HCT116 (cell line): ENCODE measurements around the gene CD83. TPM values are rescaled to one million over a fixed set of nuclear protein-coding genes. Genes with fewer than 3 reads are reported as not detected.
A peak's percentile ranks its signal among the peaks of the same experiment; 100 is the strongest.

ENCODE experiments used
- ATAC-seq: fragments of 200-7000 bp; cut with Tn5 transposase; 2 replicates; pipeline ENCODE4 v1.9.1; 2020; ENCODE audit warnings: mild to moderate bottlenecking, moderate library complexity
- BruUV-seq: library from RNA; stranded (reverse); fragments of 400-500 nt; replicated peaks from 2 replicates; lab custom pipeline; 2021; lab: Mats Ljungman, UMichigan
- CTCF ChIA-PET: fragments of 300-600 bp; sonication (Branson Sonifier 250); formaldehyde crosslinking; loops from one replicate; lab custom pipeline; 2021; ENCODE audit warnings: antibody characterized with exemption; lab: Charles Lee
- POLR2A ChIA-PET: fragments of 300-600, 350-600 bp; sonication (Branson Sonifier 250); formaldehyde crosslinking; loops from one replicate; lab custom pipeline; 2021; ENCODE audit warnings: antibody characterized with exemption; lab: Charles Lee
- RAD21 ChIA-PET, 2 experiments: fragments of 300-600 bp; sonication (Branson Sonifier 250); formaldehyde crosslinking; loops; one replicate each; lab custom pipeline; 2023; ENCODE audit warnings: low total read pairs in 2 of 2; ENCODE audit not compliant: uncharacterized antibody in 2 of 2, unreplicated experiment in 2 of 2, low non-redundant PET in 1 of 2; lab: Charles Lee
- DNase-seq: peaks from one replicate; pipeline ENCODE4 v3.0.0-alpha.2; 2010; ENCODE audit warnings: low read depth, low spot score
- H2AFZ ChIP-seq: fragments of 200-600 bp; shearing (Covaris generic), sonication (generic); 2 replicates; pipeline ENCODE4 v1.6.1; 2017; ENCODE audit warnings: low read depth, mixed run types, mixed read lengths, antibody characterized with exemption, low read length; ENCODE audit not compliant: poor library complexity, severe bottlenecking
- H3K27ac ChIP-seq: 2 replicates; pipeline ENCODE4 v1.5.1; 2012; ENCODE audit warnings: low read depth, low read length
- H3K27me3 ChIP-seq: fragments of 200-600 bp; sonication (generic); 2 replicates; pipeline ENCODE4 v1.6.1; 2016; ENCODE audit warnings: mixed run types, low read length, mixed read lengths; ENCODE audit not compliant: insufficient read depth
- H3K36me3 ChIP-seq, 2 experiments: fragments of 200-500 bp in 1 of 2; fragments of 200-600 bp in 1 of 2; sonication (Bioruptor generic) in 1 of 2; sonication (generic) in 1 of 2; 2 replicates each; pipeline versions ENCODE4 v1.5.1 to v1.6.1; 2014 to 2016; ENCODE audit warnings: low read length in 2 of 2, inconsistent platforms in 1 of 2, mixed read lengths in 1 of 2, mixed run types in 1 of 2; ENCODE audit not compliant: insufficient read depth in 2 of 2, control insufficient read depth in 1 of 2
- H3K4me1 ChIP-seq, 2 experiments: fragments of 200-600 bp in 1 of 2; sonication (generic) in 1 of 2; 2 replicates each; pipeline versions ENCODE4 v1.5.1 to v1.6.1; 2012 to 2017; ENCODE audit warnings: low read length in 2 of 2, inconsistent platforms in 1 of 2, mild to moderate bottlenecking in 1 of 2, mixed read lengths in 1 of 2, mixed run types in 1 of 2, moderate library complexity in 1 of 2; ENCODE audit not compliant: insufficient read depth in 2 of 2, control insufficient read depth in 1 of 2
- H3K4me2 ChIP-seq: fragments of 200-600 bp; sonication (generic); 2 replicates; pipeline ENCODE4 v1.6.1; 2017; ENCODE audit warnings: mixed run types, low read length, mixed read lengths
- H3K4me3 ChIP-seq, 2 experiments: fragments of 200-600 bp in 1 of 2; sonication (generic) in 1 of 2; replicated peaks in 1 of 2; 2 replicates each; pipeline ENCODE4 v1.5.1; 2011 to 2016; ENCODE audit warnings: low read length in 2 of 2, control low read depth in 1 of 2, low read depth in 1 of 2, mild to moderate bottlenecking in 1 of 2, mixed read lengths in 1 of 2, mixed run types in 1 of 2
- H3K79me2 ChIP-seq: fragments of 200-600 bp; sonication (generic); 2 replicates; pipeline ENCODE4 v1.6.1; 2017; ENCODE audit warnings: mild to moderate bottlenecking, mixed run types, low read length, moderate library complexity, mixed read lengths; ENCODE audit not compliant: insufficient read depth
- H3K9ac ChIP-seq: fragments of 200-600 bp; sonication (generic); 2 replicates; pipeline ENCODE4 v1.6.1; 2016; ENCODE audit warnings: low read length, mixed read lengths
- H3K9me2 ChIP-seq: fragments of 200-600 bp; sonication (generic), shearing (Covaris generic); 2 replicates; pipeline ENCODE4 v1.6.1; 2017; ENCODE audit warnings: mixed run types, mild to moderate bottlenecking, moderate library complexity; ENCODE audit not compliant: insufficient read depth
- H3K9me3 ChIP-seq, 2 experiments: fragments of 200-500 bp in 1 of 2; fragments of 200-600 bp in 1 of 2; sonication (Bioruptor generic) in 1 of 2; sonication (generic) in 1 of 2; 2 replicates each; pipeline ENCODE4 v1.6.1; 2014 to 2017; ENCODE audit warnings: low read length in 2 of 2, mixed read lengths in 2 of 2, inconsistent platforms in 1 of 2, low read depth in 1 of 2, mild to moderate bottlenecking in 1 of 2, mixed run types in 1 of 2, moderate library complexity in 1 of 2; ENCODE audit not compliant: control insufficient read depth in 1 of 2, insufficient read depth in 1 of 2
- H4K20me1 ChIP-seq: fragments of 200-600 bp; sonication (generic), shearing (Covaris generic); 2 replicates; pipeline ENCODE4 v1.6.1; 2017; ENCODE audit warnings: mixed run types, mild to moderate bottlenecking, moderate library complexity; ENCODE audit not compliant: insufficient read depth
- CBX3 ChIP-seq: IDR thresholded peaks from 2 replicates; pipeline ENCODE4 v1.6.1; 2012; ENCODE audit warnings: low read depth
- CTCF ChIP-seq, 3 experiments: fragments of 200-600 bp in 1 of 3; sonication (generic) in 1 of 3; IDR thresholded peaks in 2 of 3; conservative IDR thresholded peaks in 1 of 3; 2 replicates each; pipeline ENCODE4 v1.5.1; 2012 to 2017; ENCODE audit warnings: low read depth in 2 of 3, low read length in 2 of 3, antibody characterized with exemption in 1 of 3, borderline replicate concordance in 1 of 3, control low read depth in 1 of 3, mild to moderate bottlenecking in 1 of 3, mixed read lengths in 1 of 3, mixed run types in 1 of 3, moderate library complexity in 1 of 3; ENCODE audit not compliant: insufficient read depth in 1 of 3
- FOSL1 ChIP-seq: IDR thresholded peaks from 2 replicates; pipeline ENCODE4 v1.6.1; 2012; ENCODE audit warnings: low read depth
- JUND ChIP-seq: IDR thresholded peaks from 2 replicates; pipeline ENCODE4 v1.6.1; 2012
- MAX ChIP-seq: IDR thresholded peaks from 2 replicates; pipeline ENCODE4 v1.6.1; 2012
- RAD21 ChIP-seq: IDR thresholded peaks from 2 replicates; pipeline ENCODE4 v1.6.1; 2012; ENCODE audit warnings: low read depth, mild to moderate bottlenecking
- SRF ChIP-seq: IDR thresholded peaks from 2 replicates; pipeline ENCODE4 v1.6.1; 2012; ENCODE audit warnings: low read depth
- ZFX ChIP-seq: fragments of 450-650 bp; IDR thresholded peaks from 2 replicates; pipeline ENCODE4 v1.6.1; 2017
- ZNF274 ChIP-seq: fragments of 200-500 bp; sonication (Bioruptor generic); IDR thresholded peaks from 2 replicates; pipeline ENCODE4 v1.6.1; 2014; ENCODE audit warnings: mild to moderate bottlenecking, low read depth, low read length, inconsistent platforms
- intact Hi-C: fragments of 100-400 bp; cut with micrococcal nuclease; formaldehyde crosslinking; loops from 2 replicates; pipeline ENCODE4 v1.10.0; 2022
- total RNA-seq: library from RNA; stranded (reverse); gene quantifications from one replicate; pipeline ENCODE4 v1.2.1, GENCODE V29; 2021; ENCODE audit not compliant: unreplicated experiment

The CD83 gene
- total RNA-seq, 1 experiment from 2014 or later = 6.0 TPM

GRCh38 chr6:14117158-14118090 is at the start of gene CD83 (continued):
- TF ChIP-seq CTCF (IDR thresholded peaks at IDR 0.05 in 2 of 3, conservative IDR thresholded peaks at IDR 0.05 in 1 of 3; ENCODE audit: borderline replicate concordance in 1 of 3, insufficient read depth in 1 of 3, low read depth in 2 of 3, low read length in 2 of 3) = peak in 2 of 3 experiments; percentile 27 to 47; a peak in 3 of 6 replicates
- TF ChIP-seq SRF = no peak
- no peak for TF ChIP-seq FOSL1
- no peak for TF ChIP-seq CBX3

- H4K20me1 ChIP-seq = no peaks in the 10 kb centered on the region
- no peak for ATAC-seq
- no peak overlapping the region for H3K9ac ChIP-seq
- ChIA-PET CTCF (interaction anchor here (1.0 to 3.9 kb wide), 2 partner anchors 22 to 159 kb away, joined by 5 to 67 read pairs; no protein-coding TSS in a partner anchor), POLR2A (no interaction called here), RAD21 (interaction anchor here (1.1 to 3.7 kb wide), 2 partner anchors 159 kb away, joined by 4 to 15 read pairs; no protein-coding TSS in a partner anchor)
- no peak overlapping the region for H3K4me3 ChIP-seq
- H3K4me2 ChIP-seq = no peak overlapping the region
- no peaks in the 10 kb centered on the region for H3K36me3 ChIP-seq
- no peak for DNase-seq
- H3K27me3 ChIP-seq = no peaks in the 10 kb centered on the region
- H3K9me3 ChIP-seq = no peaks in the 10 kb centered on the region
- H3K27ac ChIP-seq = no peak overlapping the region
- no TSS peak for BruUV-seq
- H3K4me1 ChIP-seq = peaks cover 0 to 4% of the 10 kb centered on the region in 2 experiments; a peak in 1 of 4 replicates
- no peak overlapping the region for H2AFZ ChIP-seq
- intact Hi-C loops = loop anchor here (5.0 kb wide), 1 partner anchor 731 kb away; no protein-coding TSS in a partner anchor
- H3K9me2 ChIP-seq = no peaks in the 10 kb centered on the region
- H3K79me2 ChIP-seq = no peaks in the 10 kb centered on the region
- no peak for TF ChIP-seq ZNF274
- TF ChIP-seq FOSL1 = no peak
- TF ChIP-seq CTCF (IDR thresholded peaks at IDR 0.05 in 2 of 3, conservative IDR thresholded peaks at IDR 0.05 in 1 of 3; ENCODE audit: borderline replicate concordance in 1 of 3, insufficient read depth in 1 of 3, low read depth in 2 of 3, low read length in 2 of 3) = no peak
- TF ChIP-seq RAD21 = no peak
- TF ChIP-seq MAX = no peak
- no peak for TF ChIP-seq JUND
- no peak for TF ChIP-seq ZFX
These were observed 49.4 kb upstream of the CD83 start for GRCh38 chr6:14068133-14068532.
